ENCODE results near the gene MYO16.

Gene MYO16

DNA sequence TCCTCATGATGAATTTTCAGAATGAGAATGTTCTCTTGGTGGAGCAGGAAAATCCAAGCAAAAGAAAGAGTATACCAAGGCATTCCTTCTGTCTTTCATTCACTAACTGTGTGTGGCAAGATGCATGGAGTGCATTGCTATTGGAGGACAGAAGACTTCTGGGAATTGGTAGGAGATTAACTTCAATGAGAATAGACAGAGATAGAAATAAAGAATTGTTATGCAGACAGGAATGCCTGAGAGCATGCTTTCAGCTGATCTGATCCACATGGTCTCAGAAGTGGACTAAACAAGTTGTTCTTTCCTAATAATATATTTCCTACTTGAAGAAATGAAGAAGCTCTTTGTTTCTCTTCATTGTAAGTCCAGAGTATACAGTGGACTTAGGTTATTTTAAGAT lies 303.6 kb downstream of the MYO16 start:
- H3K9me3 ChIP-seq (ENCODE audit: control insufficient read depth in 2 of 2, low read length in 2 of 2) = no peaks in the 10 kb centered on the region
- H3K27ac ChIP-seq (ENCODE audit: low read depth in 2 of 2, low read length in 2 of 2) = no peak overlapping the region
- no peak overlapping the region for H3K9ac ChIP-seq (ENCODE audit: low read depth in 1 of 2, low read length in 2 of 2)
- H3K36me3 ChIP-seq (ENCODE audit: control insufficient read depth in 2 of 2, insufficient read depth in 2 of 2, low read length in 2 of 2) = no peaks in the 10 kb centered on the region
- no peaks in the 10 kb centered on the region for H3K4me1 ChIP-seq (ENCODE audit: control insufficient read depth in 2 of 2, insufficient read depth in 2 of 2, low read length in 2 of 2)
- H3K27me3 ChIP-seq (ENCODE audit: control insufficient read depth in 2 of 2, insufficient read depth in 2 of 2, low read length in 2 of 2) = no peaks in the 10 kb centered on the region
- no peak overlapping the region for H3K4me3 ChIP-seq (ENCODE audit: low read length in 2 of 2)

DNA sequence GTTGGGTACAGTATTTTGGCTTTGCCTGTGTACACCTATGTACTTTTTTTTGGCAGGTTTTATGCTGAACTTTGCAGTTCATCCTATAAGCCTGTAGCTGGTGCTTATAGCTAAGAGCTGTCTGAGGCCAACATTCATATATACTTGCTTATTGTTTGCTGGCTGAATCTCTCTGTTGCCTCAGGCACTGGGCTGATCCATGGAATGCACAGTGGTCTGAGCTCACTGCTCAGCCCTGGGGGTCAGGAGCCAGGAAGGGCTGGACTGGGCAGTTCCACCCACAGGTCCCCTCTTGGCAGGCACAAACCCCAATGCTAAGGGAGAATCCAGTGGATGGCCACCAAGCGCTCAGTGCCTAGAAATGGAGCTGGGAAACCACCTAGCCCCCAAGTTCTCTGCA lies 308.7 kb downstream of the MYO16 start:
- Histone ChIP-seq H3K4me1 (ENCODE audit: control insufficient read depth in 2 of 2, insufficient read depth in 2 of 2, low read length in 2 of 2) (no peaks in the 10 kb centered on the region), H3K27ac (ENCODE audit: low read depth in 2 of 2, low read length in 2 of 2) (no peak overlapping the region), H3K27me3 (ENCODE audit: control insufficient read depth in 2 of 2, insufficient read depth in 2 of 2, low read length in 2 of 2) (no peaks in the 10 kb centered on the region), H3K9ac (ENCODE audit: low read depth in 1 of 2, low read length in 2 of 2) (no peak overlapping the region), H3K9me3 (ENCODE audit: control insufficient read depth in 2 of 2, low read length in 2 of 2) (no peaks in the 10 kb centered on the region), H3K4me3 (ENCODE audit: low read length in 2 of 2) (no peak overlapping the region), H3K36me3 (ENCODE audit: control insufficient read depth in 2 of 2, insufficient read depth in 2 of 2, low read length in 2 of 2) (no peaks in the 10 kb centered on the region)

GRCh38 chr13:108940121-108940520 lies 310.7 kb downstream of the MYO16 start:
- Histone ChIP-seq H3K9ac (ENCODE audit: low read depth in 1 of 2, low read length in 2 of 2) (no peak overlapping the region), H3K9me3 (ENCODE audit: control insufficient read depth in 2 of 2, low read length in 2 of 2) (no peaks in the 10 kb centered on the region), H3K4me3 (ENCODE audit: low read length in 2 of 2) (no peak overlapping the region), H3K27ac (ENCODE audit: low read depth in 2 of 2, low read length in 2 of 2) (no peak overlapping the region), H3K36me3 (ENCODE audit: control insufficient read depth in 2 of 2, insufficient read depth in 2 of 2, low read length in 2 of 2) (no peaks in the 10 kb centered on the region), H3K27me3 (ENCODE audit: control insufficient read depth in 2 of 2, insufficient read depth in 2 of 2, low read length in 2 of 2) (no peaks in the 10 kb centered on the region), H3K4me1 (ENCODE audit: control insufficient read depth in 2 of 2, insufficient read depth in 2 of 2, low read length in 2 of 2) (no peaks in the 10 kb centered on the region)

DNA sequence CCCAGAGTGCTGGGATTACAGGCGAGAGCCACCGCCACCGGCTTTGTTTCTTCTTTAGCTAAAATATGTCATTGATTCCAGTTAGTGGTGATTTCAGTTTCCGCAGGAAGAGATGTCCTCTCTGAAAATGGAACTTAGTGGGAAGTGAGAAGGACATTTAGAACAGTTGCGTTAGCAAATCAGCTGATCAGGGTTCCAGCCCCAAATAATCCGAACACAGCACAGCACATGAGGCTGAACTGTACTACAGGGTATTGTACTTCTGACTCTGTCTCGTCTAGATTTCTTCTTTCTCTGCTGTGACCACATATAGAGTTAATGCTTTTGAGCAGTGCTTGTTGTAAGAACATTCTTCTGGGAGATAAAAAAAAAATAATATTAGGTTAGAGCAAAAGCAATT lies 314.4 kb downstream of the MYO16 start:
- H3K9me3 ChIP-seq (ENCODE audit: control insufficient read depth in 2 of 2, low read length in 2 of 2) = no peaks in the 10 kb centered on the region
- H3K36me3 ChIP-seq (ENCODE audit: control insufficient read depth in 2 of 2, insufficient read depth in 2 of 2, low read length in 2 of 2) = no peaks in the 10 kb centered on the region
- no peak overlapping the region for H3K4me3 ChIP-seq (ENCODE audit: low read length in 2 of 2)
- no peak overlapping the region for H3K9ac ChIP-seq (ENCODE audit: low read depth in 1 of 2, low read length in 2 of 2)
- no peak overlapping the region for H3K27ac ChIP-seq (ENCODE audit: low read depth in 2 of 2, low read length in 2 of 2)
- H3K27me3 ChIP-seq (ENCODE audit: control insufficient read depth in 2 of 2, insufficient read depth in 2 of 2, low read length in 2 of 2) = no peaks in the 10 kb centered on the region
- no peaks in the 10 kb centered on the region for H3K4me1 ChIP-seq (ENCODE audit: control insufficient read depth in 2 of 2, insufficient read depth in 2 of 2, low read length in 2 of 2)

- H3K36me3 ChIP-seq (ENCODE audit: control insufficient read depth in 2 of 2, insufficient read depth in 2 of 2, low read length in 2 of 2) = no peaks in the 10 kb centered on the region
- no peak overlapping the region for H3K4me3 ChIP-seq (ENCODE audit: low read length in 2 of 2)
- no peaks in the 10 kb centered on the region for H3K4me1 ChIP-seq (ENCODE audit: control insufficient read depth in 2 of 2, insufficient read depth in 2 of 2, low read length in 2 of 2)
- H3K9ac ChIP-seq (ENCODE audit: low read depth in 1 of 2, low read length in 2 of 2) = no peak overlapping the region
- H3K9me3 ChIP-seq (ENCODE audit: control insufficient read depth in 2 of 2, low read length in 2 of 2) = no peaks in the 10 kb centered on the region
- no peaks in the 10 kb centered on the region for H3K27me3 ChIP-seq (ENCODE audit: control insufficient read depth in 2 of 2, insufficient read depth in 2 of 2, low read length in 2 of 2)
- H3K27ac ChIP-seq (ENCODE audit: low read depth in 2 of 2, low read length in 2 of 2) = no peak overlapping the region
Measured at GRCh38 chr13:108944760-108945159, 315.3 kb downstream of the MYO16 start.

- Histone ChIP-seq H3K4me3 (ENCODE audit: low read length in 2 of 2) (no peak overlapping the region), H3K27ac (ENCODE audit: low read depth in 2 of 2, low read length in 2 of 2) (no peak overlapping the region), H3K36me3 (ENCODE audit: control insufficient read depth in 2 of 2, insufficient read depth in 2 of 2, low read length in 2 of 2) (no peaks in the 10 kb centered on the region), H3K9me3 (ENCODE audit: control insufficient read depth in 2 of 2, low read length in 2 of 2) (no peaks in the 10 kb centered on the region), H3K4me1 (ENCODE audit: control insufficient read depth in 2 of 2, insufficient read depth in 2 of 2, low read length in 2 of 2) (no peaks in the 10 kb centered on the region), H3K27me3 (ENCODE audit: control insufficient read depth in 2 of 2, insufficient read depth in 2 of 2, low read length in 2 of 2) (no peaks in the 10 kb centered on the region), H3K9ac (ENCODE audit: low read depth in 1 of 2, low read length in 2 of 2) (no peak overlapping the region)
Measured at GRCh38 chr13:108947551-108948030, 318.2 kb downstream of the MYO16 start.

DNA sequence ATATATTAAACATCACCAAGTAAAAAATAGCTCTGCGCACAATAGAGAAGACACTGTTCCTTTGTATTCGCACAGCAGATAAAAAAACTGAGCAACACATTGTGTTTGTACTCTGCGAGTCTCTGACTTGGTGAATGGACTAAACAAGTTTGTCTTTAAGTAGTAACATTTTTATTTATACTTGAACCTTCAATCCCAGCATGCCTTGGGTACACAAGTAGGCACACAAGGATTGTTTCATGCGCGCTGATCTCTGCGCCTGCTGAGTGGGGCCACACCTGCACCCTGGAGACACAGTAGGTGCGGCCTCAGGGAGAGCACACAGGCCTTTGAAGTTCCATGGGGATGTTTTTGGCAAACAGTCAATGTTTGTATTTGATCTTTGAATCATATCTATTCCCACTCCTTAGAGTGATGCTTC lies 318.9 kb downstream of the MYO16 start:
- Histone ChIP-seq H3K27ac (ENCODE audit: low read depth in 2 of 2, low read length in 2 of 2) (no peak overlapping the region), H3K9me3 (ENCODE audit: control insufficient read depth in 2 of 2, low read length in 2 of 2) (no peaks in the 10 kb centered on the region), H3K27me3 (ENCODE audit: control insufficient read depth in 2 of 2, insufficient read depth in 2 of 2, low read length in 2 of 2) (no peaks in the 10 kb centered on the region), H3K4me1 (ENCODE audit: control insufficient read depth in 2 of 2, insufficient read depth in 2 of 2, low read length in 2 of 2) (no peaks in the 10 kb centered on the region), H3K4me3 (ENCODE audit: low read length in 2 of 2) (no peak overlapping the region), H3K9ac (ENCODE audit: low read depth in 1 of 2, low read length in 2 of 2) (no peak overlapping the region), H3K36me3 (ENCODE audit: control insufficient read depth in 2 of 2, insufficient read depth in 2 of 2, low read length in 2 of 2) (no peaks in the 10 kb centered on the region)

GRCh38 chr13:108950333-108951010 lies 321.1 kb downstream of the MYO16 start:
- Histone ChIP-seq H3K4me3 (ENCODE audit: low read length in 2 of 2) (no peak overlapping the region), H3K9me3 (ENCODE audit: control insufficient read depth in 2 of 2, low read length in 2 of 2) (no peaks in the 10 kb centered on the region), H3K4me1 (ENCODE audit: control insufficient read depth in 2 of 2, insufficient read depth in 2 of 2, low read length in 2 of 2) (no peaks in the 10 kb centered on the region), H3K36me3 (ENCODE audit: control insufficient read depth in 2 of 2, insufficient read depth in 2 of 2, low read length in 2 of 2) (no peaks in the 10 kb centered on the region), H3K27me3 (ENCODE audit: control insufficient read depth in 2 of 2, insufficient read depth in 2 of 2, low read length in 2 of 2) (no peaks in the 10 kb centered on the region), H3K9ac (ENCODE audit: low read depth in 1 of 2, low read length in 2 of 2) (no peak overlapping the region), H3K27ac (ENCODE audit: low read depth in 2 of 2, low read length in 2 of 2) (no peak overlapping the region)

DNA sequence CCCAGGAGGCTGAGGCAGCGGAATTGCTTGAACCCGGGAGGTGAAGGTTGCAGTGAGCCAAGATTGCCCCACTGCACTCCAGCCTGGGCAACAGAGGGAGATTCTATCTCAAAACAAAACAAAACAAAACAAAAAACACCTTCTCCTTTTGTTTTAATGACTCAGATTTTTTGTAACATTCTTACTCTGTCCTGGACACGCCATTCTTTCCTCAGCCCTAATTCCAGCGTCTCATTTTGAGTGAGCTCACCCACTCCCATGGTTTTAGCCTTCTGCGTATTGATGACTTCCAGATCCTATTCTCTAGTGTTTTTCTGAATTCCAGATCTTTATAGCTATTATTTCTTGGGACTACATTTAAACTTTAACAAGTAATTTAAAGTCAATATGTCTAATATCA lies 326.3 kb downstream of the MYO16 start:
- Histone ChIP-seq H3K9ac (ENCODE audit: low read depth in 1 of 2, low read length in 2 of 2) (no peak overlapping the region), H3K9me3 (ENCODE audit: control insufficient read depth in 2 of 2, low read length in 2 of 2) (no peaks in the 10 kb centered on the region), H3K27me3 (ENCODE audit: control insufficient read depth in 2 of 2, insufficient read depth in 2 of 2, low read length in 2 of 2) (no peaks in the 10 kb centered on the region), H3K27ac (ENCODE audit: low read depth in 2 of 2, low read length in 2 of 2) (no peak overlapping the region), H3K4me1 (ENCODE audit: control insufficient read depth in 2 of 2, insufficient read depth in 2 of 2, low read length in 2 of 2) (no peaks in the 10 kb centered on the region), H3K4me3 (ENCODE audit: low read length in 2 of 2) (no peak overlapping the region), H3K36me3 (ENCODE audit: control insufficient read depth in 2 of 2, insufficient read depth in 2 of 2, low read length in 2 of 2) (no peaks in the 10 kb centered on the region)

DNA sequence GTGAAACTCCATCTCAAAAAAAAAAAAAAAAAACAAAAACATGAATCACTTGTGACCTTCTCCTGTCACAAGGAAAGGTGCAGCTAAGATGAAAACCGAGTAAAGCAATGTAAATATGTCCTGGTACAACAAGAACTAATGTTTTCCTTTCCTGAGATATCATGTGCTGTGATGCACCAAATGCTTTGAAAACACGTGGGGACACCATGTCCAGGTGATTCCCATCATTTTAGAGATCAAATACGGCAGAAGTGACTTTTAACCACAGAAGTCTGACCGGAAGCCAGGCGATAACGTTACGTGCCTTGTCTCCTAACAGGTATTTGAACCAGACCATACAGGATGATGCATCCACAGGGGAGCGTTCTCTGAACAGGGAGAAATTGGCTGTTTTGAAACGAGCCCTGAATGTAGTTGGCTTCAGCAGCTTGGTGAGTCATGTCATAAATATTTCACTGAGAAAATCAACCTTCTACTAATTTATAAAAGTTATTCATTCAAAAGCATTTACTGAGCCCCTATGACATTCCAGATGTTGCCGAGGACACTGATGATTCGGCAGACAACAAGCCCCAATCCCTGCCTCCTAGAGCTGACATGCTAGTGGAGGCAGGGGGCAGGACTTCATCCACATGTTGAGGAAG lies 328.1 kb downstream of the MYO16 start:
- Histone ChIP-seq H3K9ac (ENCODE audit: low read depth in 1 of 2, low read length in 2 of 2) (no peak overlapping the region), H3K4me1 (ENCODE audit: control insufficient read depth in 2 of 2, insufficient read depth in 2 of 2, low read length in 2 of 2) (no peaks in the 10 kb centered on the region), H3K27me3 (ENCODE audit: control insufficient read depth in 2 of 2, insufficient read depth in 2 of 2, low read length in 2 of 2) (no peaks in the 10 kb centered on the region), H3K9me3 (ENCODE audit: control insufficient read depth in 2 of 2, low read length in 2 of 2) (no peaks in the 10 kb centered on the region), H3K27ac (ENCODE audit: low read depth in 2 of 2, low read length in 2 of 2) (no peak overlapping the region), H3K36me3 (ENCODE audit: control insufficient read depth in 2 of 2, insufficient read depth in 2 of 2, low read length in 2 of 2) (no peaks in the 10 kb centered on the region), H3K4me3 (ENCODE audit: low read length in 2 of 2) (no peak overlapping the region)

Measured in mucosa of rectum (tissue), 2 donors.